Upper lobe of right lung (tissue), 1 donor: ENCODE measurements around the gene KLHL40. TPM values are rescaled to one million over a fixed set of nuclear protein-coding genes. Genes with fewer than 3 reads are reported as not detected.

ENCODE experiments used
- ATAC-seq: fragments of 200-7000 bp; cut with Tn5 transposase; one replicate; pipeline ENCODE4 v1.9.1; 2020; ENCODE audit warnings: mild to moderate bottlenecking, moderate library complexity
- DNase-seq: peaks from one replicate; pipeline ENCODE4 v3.0.0-alpha.2; 2020
- H3K27ac ChIP-seq: fragments of 200-600 bp; one replicate; pipeline ENCODE4 v1.8.0; 2022
- H3K27me3 ChIP-seq: fragments of 200-600 bp; one replicate; pipeline ENCODE4 v1.8.0; 2022; ENCODE audit warnings: mild to moderate bottlenecking
- H3K36me3 ChIP-seq: fragments of 200-600 bp; one replicate; pipeline ENCODE4 v1.8.0; 2022
- H3K4me1 ChIP-seq: fragments of 200-600 bp; one replicate; pipeline ENCODE4 v1.8.0; 2022
- H3K4me3 ChIP-seq: fragments of 200-600 bp; one replicate; pipeline ENCODE4 v1.8.0; 2022; ENCODE audit warnings: mild to moderate bottlenecking
- H3K9me3 ChIP-seq: fragments of 200-600 bp; one replicate; pipeline ENCODE4 v1.8.0; 2022
- intact Hi-C: fragments of 100-400 bp; cut with DNase I; formaldehyde crosslinking; loops from one replicate; pipeline ENCODE4 v1.11.0; 2022
- total RNA-seq: library from RNA; stranded (reverse); fragmentation: NEBNext Ultra II Directional; extraction: Animal tissue kit (Norgen Biotek cat#: 25700); gene quantifications from one replicate; pipeline ENCODE4 v1.2.1, GENCODE V29; 2021
- TF ChIP-seq, protein P1 (sequence below): fragments of 200-600 bp; IDR thresholded peaks from one replicate; pipeline ENCODE4 v1.8.0; 2022; ENCODE audit warnings: antibody characterized with exemption
- donor health status: DM: no; HTN: yes; CAD: no; lungs with severe emphysema.

Gene KLHL40
- total RNA-seq, 1 donor from 2014 or later = not detected

DNA sequence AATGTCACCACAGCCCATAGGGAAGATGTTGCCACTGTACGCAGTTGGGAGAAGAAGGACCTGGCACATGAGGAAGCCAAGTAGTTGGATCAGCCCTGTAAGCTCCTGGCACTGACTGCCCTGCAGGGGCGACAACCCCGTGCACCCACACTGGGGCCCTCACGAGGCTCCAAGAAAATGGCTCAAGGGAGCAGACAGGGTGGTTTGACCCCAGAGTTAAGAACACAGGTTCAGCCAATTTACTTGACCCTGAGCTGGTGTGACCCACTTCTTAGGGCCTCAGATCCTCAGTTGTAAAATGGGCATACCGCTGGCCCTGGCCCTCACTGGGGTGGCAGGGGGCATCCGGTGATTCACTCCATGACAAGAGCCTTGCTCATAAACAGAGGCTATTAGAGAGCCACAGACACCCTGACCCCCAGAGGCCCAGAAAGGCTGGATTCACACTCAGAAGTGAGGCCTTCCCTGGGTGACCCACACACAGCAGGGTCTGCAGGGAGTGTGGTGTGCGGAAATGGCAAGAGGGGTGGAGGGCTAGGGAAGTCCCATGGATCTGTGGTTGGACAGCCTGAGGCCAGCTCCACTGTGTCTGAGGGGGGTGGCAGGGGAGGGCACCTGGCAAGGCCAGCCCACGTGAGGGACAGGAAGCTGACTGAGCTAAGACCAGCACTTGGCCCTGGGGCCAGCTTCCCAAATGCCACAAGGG lies 19.0 kb downstream of the KLHL40 start:
- no peak overlapping the region for H3K27ac ChIP-seq
- H3K4me1 ChIP-seq = no peaks in the 10 kb centered on the region
- H3K9me3 ChIP-seq = no peaks in the 10 kb centered on the region
- H3K4me3 ChIP-seq = no peak overlapping the region
- TF ChIP-seq, protein P1, sequence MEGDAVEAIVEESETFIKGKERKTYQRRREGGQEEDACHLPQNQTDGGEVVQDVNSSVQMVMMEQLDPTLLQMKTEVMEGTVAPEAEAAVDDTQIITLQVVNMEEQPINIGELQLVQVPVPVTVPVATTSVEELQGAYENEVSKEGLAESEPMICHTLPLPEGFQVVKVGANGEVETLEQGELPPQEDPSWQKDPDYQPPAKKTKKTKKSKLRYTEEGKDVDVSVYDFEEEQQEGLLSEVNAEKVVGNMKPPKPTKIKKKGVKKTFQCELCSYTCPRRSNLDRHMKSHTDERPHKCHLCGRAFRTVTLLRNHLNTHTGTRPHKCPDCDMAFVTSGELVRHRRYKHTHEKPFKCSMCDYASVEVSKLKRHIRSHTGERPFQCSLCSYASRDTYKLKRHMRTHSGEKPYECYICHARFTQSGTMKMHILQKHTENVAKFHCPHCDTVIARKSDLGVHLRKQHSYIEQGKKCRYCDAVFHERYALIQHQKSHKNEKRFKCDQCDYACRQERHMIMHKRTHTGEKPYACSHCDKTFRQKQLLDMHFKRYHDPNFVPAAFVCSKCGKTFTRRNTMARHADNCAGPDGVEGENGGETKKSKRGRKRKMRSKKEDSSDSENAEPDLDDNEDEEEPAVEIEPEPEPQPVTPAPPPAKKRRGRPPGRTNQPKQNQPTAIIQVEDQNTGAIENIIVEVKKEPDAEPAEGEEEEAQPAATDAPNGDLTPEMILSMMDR = no peak
- intact Hi-C loops = no loop called here
- no peaks in the 10 kb centered on the region for H3K27me3 ChIP-seq
- no peaks in the 10 kb centered on the region for H3K36me3 ChIP-seq
- DNase-seq (no peak), ATAC-seq (no peak)

DNA sequence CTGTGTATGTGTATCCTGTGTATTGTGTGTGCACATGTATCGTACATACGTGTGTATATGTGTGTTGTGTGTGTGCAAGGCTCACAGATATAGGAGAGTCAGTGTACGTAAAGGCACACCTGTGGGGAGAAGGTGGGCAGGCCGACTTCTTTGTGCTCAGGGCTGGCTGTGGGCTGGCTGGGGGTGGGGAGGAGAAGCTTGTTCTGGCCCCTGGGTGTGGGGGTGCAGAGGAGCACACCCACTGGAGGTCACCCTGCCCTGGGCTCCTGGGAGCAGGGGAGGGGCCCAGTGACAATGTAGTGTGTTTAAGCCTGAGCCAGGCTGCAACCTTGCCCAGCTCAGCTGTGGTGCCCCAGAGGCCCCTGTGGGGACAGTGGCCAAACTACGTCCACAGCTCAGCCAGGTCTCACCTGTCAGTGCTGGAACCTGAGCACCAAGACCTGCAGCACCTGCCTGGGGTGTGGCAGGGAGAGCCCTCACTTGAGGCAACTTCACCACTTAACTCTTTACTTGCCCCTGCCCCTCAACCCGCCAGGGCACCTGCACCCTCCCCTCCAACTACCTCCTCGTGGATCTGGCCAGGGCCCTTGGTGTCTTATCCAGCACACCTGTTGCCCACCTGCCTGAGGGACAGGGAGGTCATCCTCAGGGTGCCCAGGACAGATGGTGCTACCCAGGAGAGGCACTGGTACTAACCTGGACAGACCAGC lies 19.9 kb downstream of the KLHL40 start:
- Histone ChIP-seq H3K27me3 (no peaks in the 10 kb centered on the region), H3K4me1 (no peaks in the 10 kb centered on the region), H3K4me3 (no peak overlapping the region), H3K27ac (no peak overlapping the region), H3K9me3 (no peaks in the 10 kb centered on the region), H3K36me3 (no peaks in the 10 kb centered on the region)
- TF ChIP-seq, protein P1 = no peak
- DNase-seq (peak; percentile 51), ATAC-seq (no peak)
- intact Hi-C loops = no loop called here

DNA sequence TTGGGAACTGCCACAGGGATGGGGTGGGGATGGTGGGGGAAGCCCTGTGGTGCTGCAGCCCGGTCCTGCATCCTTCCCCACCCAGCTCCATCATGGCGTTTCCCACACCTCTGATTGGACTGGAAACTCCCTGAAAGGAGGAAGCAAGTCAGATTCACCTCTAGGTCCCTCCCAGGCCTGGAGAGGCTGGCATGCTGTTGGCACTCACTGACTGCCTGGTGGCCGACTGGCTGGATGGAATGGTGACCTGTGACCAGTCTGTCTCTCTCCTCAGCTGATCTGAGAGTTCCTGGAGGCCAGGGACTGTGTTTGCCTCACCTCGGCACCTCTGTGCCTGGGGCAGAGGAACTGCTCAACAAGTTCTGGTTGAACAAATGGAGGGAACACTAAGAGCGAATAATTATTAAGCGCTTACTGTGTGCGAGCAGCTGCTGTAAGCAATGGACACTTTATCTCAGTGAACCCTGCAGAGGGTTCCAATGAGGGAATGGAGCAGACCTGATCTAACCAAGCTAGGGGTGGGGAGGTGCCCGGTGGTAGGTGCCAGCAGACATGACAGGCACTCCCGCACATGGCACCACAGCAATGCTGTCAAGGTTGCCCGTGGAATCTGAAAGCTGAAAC lies 20.7 kb downstream of the KLHL40 start:
- H3K27me3 ChIP-seq = no peaks in the 10 kb centered on the region
- no peak overlapping the region for H3K4me3 ChIP-seq
- TF ChIP-seq, protein P1 = no peak
- intact Hi-C loops = no loop called here
- no peak overlapping the region for H3K27ac ChIP-seq
- H3K9me3 ChIP-seq = no peaks in the 10 kb centered on the region
- H3K4me1 ChIP-seq = no peaks in the 10 kb centered on the region
- no peak for ATAC-seq
- DNase-seq = peak; percentile 45
- no peaks in the 10 kb centered on the region for H3K36me3 ChIP-seq

DNA sequence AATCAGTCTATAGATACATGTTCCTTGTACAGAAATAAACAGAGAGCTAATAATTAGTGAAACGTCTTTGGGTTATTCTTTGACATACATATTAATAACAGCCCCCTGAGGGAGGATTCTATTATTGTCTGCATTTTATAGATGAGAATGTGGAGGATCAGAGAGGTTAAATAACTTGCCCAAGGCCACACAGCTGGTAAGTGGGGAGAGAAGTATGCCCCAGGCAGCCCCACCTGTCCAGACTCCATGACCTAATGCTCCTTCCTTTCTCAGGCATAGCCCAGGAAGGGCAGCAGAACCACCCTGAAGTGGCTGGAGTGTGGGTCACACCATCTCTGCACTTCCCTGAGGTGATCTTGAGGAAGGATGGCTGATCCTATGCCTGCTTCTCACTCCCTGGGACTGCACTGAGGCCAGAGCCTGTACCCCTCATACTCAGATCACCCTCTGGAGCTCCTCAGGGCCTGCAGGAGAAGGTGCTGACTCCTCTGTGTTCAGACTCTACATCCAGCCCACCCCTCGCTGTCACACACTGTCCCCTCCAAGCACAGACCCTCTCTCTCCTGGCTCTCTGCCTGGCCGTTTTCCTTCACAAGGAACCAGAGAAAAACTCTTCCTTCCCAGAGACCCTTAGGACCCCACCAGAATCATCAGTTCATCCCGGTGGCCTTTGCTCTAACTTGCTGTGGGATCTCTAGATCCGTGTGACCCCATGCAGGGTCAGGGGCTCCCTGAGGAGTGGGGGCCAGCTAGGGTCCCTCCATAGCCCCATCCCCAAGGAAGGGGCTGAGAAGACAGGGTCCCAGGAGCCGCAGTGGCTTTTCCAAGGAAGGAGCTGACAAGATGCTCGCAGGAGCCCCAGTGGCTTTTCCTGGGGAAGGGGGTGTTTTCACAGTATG lies 21.6 kb downstream of the KLHL40 start:
- intact Hi-C loops = no loop called here

More for the DNA sequence above, 21.6 kb downstream of the KLHL40 start:
- ATAC-seq (no peak), DNase-seq (peak; percentile 47)
- Histone ChIP-seq H3K9me3 (no peaks in the 10 kb centered on the region), H3K36me3 (no peaks in the 10 kb centered on the region), H3K4me1 (no peaks in the 10 kb centered on the region), H3K27ac (no peak overlapping the region), H3K4me3 (no peak overlapping the region), H3K27me3 (no peaks in the 10 kb centered on the region)
- TF ChIP-seq, protein P1 = no peak
